Stimulated activated CD8-positive, alpha-beta memory T cell treated with anti-CD3 and anti-CD28 coated beads, Interleukin-12 subunit alpha, Interleukin-12 subunit beta, amount 100 ng/mL, for 24 hours (primary cell): Measurements from ENCODE around the gene ZBTB8A.
"Not testable (repeated sequence)": the region's sequence is repeated elsewhere in the genome, so short reads cannot be mapped to it uniquely, and the experiment has no call there.

Source experiments
- DNase-seq: peaks from one replicate; pipeline ENCODE4 v3.0.0-alpha.2; 2020; ENCODE audit errors: extremely low read depth

Gene ZBTB8A

DNA sequence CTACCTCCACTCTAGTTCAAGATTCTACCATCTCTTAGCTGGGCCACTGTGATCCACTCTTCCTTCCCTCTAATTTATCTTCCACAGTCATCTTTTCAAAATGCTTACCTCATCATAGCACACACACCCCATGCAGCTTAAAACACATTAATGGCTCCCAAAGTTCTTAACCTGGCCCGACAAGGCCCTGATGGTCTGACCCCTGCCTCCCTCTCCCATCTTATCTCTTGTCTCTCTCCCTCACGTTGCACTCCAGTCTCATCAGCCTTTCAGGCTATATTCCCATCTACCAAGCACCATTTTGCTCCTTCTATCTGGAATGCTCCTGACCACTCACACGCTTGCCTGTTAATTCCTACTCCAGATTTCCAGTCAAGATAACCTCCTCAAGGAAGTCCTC, 2.5 kb upstream of the ZBTB8A start:
- no peak for DNase-seq

DNA sequence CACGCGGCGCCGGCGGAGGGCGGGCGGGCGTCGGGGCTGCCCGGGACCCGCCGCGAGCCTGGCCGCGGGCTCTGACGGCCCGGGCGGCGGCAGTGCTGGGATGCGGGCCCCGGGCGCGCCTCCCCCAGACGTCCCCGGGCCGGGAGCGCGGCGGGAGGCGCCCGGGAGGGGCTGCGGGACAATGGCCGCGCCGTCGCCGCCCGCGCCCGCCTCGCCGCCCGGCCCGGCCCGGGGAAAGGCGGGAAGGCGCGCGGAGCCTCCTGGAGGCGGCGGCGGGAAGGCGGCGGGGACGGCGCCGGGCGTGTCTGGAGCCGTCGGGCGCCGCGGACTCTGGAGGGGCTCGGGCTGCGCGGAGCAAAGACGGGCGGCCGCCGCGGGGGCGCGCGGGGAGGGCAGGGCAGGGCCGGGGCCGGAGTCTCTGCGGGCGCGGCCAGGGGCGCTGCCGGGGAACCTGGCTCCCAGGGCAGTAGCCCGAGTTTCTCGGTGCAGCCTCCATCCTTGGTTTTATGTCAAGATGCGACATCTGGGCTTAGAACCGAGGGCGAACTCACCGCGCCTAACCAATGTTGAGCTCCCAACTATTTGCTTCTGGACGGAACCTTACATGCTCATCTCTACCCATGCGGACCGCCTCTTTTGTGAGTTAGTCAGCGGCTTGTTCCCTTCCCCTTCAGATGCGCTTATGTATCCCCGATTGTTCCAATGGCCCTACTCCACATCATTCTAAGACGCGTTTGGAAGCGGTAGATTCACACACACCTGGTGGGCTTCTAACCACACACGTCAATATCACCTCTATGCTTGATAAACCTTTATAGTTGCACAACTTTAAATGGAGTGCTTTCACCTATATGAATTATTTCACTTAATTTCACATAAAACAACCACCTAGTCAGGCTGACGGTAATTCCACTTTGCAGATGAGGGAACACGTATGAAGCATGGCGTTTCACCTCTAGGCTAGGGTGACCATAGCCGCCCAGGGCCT, 651 bp downstream of the ZBTB8A start:
- no peak for DNase-seq

- no peak for DNase-seq
These were observed 1.4 kb downstream of the ZBTB8A start for GRCh38 chr1:32540605-32541004.

DNA sequence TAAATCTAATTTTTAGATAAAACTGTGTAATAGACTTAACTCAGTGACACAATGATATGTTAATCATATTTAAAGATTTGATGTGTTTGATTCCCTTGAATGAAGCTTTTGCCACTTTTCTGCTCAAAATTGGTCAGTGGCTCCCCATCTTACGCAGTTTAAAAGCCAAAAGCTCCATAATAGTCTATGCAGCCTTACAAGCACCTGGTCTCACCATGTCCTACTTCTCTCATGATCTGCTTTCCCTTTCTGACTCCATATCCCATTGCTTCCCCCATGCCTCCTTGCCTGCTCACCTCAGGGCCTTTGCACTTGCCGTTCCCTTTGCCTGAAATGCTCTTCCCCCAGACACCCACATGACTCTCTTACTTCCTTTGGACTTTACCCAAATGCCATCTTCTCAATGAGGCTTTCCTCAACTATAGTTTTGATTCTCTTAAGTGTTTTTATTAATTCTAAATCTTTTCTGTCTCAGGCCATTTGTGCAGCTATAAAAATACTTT, 1.9 kb downstream of the ZBTB8A start:
- no peak for DNase-seq

- no peak for DNase-seq
These were observed 7.4 kb downstream of the ZBTB8A start for GRCh38 chr1:32546611-32547010.

DNA sequence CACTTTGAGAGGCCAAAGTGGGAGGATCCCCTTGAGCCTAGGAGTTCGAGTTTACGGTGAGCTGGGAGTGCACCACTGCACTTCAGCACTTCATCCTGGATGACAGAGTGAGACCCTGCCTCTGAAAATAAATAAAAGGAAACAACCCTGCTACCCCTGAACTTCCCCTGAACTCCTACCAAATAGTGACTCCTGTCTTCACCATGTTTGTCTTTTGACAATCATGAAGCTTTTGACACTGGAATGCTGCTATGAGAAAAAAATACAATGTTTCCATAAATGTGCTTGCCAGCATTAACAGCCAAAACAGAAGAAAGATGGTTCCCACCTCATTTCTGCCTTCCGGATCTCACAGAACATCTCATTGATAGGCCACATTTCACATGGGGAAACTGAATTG, 10.4 kb downstream of the ZBTB8A start:
- DNase-seq: no peak

DNA sequence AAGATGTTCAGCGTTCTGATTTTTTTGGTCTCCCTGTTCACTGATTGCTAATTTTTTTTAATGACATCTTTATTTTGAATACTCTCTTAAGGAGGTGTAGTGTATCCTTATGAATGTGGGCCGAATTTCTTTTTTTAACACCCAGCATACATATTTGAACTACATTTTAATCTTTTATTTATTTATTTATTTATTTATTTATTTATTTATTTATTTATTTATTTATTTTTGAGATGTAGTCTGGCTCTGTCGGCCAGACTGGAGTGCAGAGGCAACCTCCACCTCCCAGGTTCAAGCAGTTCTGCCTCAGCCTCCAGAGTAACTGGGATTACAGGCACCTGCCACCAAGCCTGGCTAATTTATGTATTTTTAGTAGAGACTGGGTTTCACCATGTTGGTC, 15.1 kb downstream of the ZBTB8A start:
- no peak for DNase-seq

DNA sequence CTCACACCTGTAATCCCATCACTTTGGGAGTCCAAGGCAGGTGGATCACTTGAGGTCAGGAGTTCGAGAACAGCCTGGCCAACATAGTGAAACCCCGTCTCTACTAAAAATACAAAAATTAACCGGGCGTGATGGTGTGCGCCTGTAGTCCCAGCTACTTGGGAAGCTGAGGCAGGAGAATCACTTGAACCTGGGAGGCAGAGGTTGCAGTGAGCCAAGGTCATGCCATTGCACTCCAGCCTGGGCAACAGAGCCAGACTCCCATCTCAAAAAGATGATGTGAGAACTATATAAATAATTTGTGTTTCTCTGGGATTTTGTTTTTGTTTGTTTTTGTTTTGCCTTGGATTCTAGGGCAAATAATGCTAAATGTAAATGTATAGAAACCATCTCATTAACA, 17.8 kb downstream of the ZBTB8A start:
- not testable (repeated sequence) for DNase-seq

DNA sequence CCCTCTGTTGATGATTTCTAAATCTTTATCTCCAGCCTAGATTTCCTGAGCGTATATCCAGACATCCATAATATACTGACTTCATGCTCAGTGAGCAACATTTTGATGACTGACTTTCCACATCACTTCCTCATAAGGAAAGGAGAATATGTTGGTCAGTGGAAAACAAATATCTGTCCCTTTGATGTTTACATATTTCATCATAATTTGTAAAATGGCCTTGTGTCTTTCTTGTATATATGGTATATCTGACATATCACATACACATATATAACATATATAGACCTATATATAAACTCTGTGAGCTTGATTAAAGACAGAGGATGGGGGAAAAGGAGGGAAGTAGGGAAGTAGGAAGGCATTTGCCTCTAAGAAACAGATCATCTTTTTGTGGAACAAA, 18.6 kb downstream of the ZBTB8A start:
- no peak for DNase-seq

GRCh38 chr1:32568929-32569328, 29.7 kb downstream of the ZBTB8A start:
- DNase-seq: no peak

- DNase-seq: no peak
These were observed 41.3 kb downstream of the ZBTB8A start for GRCh38 chr1:32580348-32581017.

GRCh38 chr1:32592943-32593342, 53.7 kb downstream of the ZBTB8A start:
- no peak for DNase-seq

DNA sequence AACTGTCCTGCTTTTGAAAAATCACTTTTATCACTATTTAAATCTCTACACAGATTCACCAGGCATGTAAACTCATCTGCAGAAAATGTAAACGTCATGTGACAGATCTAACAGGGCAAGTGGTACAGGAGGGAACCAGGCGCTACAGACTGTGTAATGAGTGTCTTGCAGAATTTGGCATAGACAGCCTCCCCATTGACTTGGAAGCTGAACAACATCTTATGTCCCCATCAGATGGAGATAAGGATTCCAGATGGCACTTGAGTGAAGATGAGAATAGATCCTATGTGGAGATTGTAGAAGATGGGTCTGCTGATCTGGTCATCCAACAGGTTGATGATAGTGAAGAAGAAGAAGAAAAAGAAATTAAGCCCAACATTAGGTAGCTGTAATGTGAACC, 60.8 kb downstream of the ZBTB8A start:
- no peak for DNase-seq

DNA sequence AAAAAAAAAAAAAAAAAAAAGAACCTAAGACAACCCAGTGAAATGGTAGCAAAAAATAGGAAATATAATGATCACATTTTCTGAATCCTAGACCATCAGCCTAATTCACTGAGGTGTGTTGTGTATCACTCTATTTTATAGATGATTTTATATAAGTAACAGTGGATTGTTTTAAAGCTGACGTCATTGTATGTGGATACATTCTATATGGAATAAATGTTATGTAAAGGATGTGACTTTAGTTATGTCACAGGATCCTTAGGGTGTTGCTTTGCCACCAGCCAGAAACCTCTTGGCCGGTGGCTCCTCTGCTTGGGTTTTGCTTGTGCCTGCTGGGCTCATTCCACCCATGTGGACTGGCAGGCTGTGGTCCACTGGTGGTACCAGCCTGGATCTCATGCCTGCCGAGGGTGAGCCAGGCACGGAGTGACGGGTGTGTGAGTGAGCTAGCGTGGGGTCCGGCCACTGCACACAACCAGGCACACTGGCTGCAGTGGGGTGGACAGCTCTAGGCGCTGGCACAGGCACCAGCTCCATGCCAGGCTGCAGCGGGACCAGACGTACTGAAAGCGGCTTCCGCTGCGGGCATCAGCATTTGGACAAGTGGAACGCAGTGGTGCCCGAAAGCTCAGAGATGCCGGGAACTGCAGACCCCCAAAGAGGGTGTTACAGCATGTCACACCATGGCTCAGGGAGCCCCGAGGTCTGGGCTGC, 66.6 kb downstream of the ZBTB8A start:
- DNase-seq: no peak

GRCh38 chr1:32606565-32607371, 67.5 kb downstream of the ZBTB8A start:
- no peak for DNase-seq

GRCh38 chr1:32609180-32609579, 70.0 kb downstream of the ZBTB8A start:
- no peak for DNase-seq

DNA sequence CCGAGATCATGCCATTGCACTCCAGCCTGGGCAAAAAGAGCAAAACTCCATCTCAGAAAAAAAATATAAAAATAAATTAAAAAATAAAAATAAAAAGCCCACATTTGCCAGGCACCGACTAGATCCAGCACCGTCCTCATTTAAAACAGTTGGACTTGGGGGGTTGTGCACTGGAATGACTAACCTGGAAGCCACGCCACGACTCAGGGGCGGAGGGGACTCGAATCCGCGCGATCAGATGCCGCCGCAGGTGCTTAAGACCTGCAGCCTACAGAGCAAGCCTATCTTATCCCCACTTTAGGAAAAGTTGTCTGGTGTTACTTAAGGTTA, 72.6 kb downstream of the ZBTB8A start:
- DNase-seq: no peak

- DNase-seq: no peak
These were observed 73.1 kb downstream of the ZBTB8A start for GRCh38 chr1:32612189-32612881.

DNA sequence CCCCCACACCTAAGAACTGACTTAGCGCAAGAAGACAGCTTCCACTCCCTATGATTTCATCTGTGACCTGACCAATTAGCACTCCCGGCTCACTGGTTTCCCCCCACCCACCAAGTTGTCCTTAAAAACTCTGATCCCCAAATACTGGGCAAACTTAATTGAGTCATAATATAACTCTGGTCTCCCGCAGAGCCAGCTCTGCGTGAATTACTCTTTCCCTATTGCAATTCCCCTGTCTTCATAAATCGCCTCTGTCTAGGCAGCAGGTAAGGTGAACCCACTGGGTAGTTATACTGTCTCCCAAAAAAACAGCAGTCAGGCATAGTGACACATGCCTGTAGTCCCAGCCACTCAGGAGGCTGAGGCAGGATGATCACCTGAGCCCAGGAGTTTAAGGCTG, 74.2 kb downstream of the ZBTB8A start:
- no peak for DNase-seq

GRCh38 chr1:32618673-32619221, 79.5 kb downstream of the ZBTB8A start:
- no peak for DNase-seq
